ENCODE measurements around the gene MRPS31. TPM values are rescaled to one million over a fixed set of nuclear protein-coding genes. Genes with fewer than 3 reads are reported as not detected.

Gene MRPS31
- total RNA-seq, 1 experiment from 2014 or later, result 10.9 TPM

DNA sequence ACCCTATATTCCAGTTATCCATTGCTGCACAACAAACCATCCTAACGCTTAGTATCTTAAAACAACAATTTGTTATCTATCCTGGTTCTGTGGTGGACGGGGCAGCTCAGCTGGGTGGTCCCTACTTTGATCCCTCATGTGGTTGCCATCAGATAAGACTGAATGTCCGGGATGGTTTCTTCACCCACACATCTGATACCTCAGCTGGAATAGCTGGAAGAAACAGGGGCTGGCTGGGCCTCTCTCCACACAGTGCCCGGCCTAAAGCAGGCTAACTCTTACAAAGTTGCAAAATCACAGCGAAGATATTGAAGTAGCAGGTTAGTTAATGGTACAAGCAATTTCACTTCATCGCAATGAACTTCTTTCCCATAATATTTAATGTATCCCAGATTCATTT lies 3.7 kb upstream of the MRPS31 start:
- BruUV-seq (replicated peaks), result no TSS peak
- ATAC-seq (no peak), DNase-seq (ENCODE audit: low read depth, low spot score) (no peak)
- POLR2A ChIA-PET, result no interaction called here
- H3K9me3 ChIP-seq (ENCODE audit: control insufficient read depth, insufficient read depth, low read depth, low read length), result no peaks in the 10 kb centered on the region
- no peak overlapping the region for H3K27ac ChIP-seq (ENCODE audit: low read length)
- TF ChIP-seq POLR2AphosphoS5 (IDR thresholded peaks at IDR 0.05; ENCODE audit: low read depth, low read length) (no peak), TCF7L2 (IDR thresholded peaks at IDR 0.05; ENCODE audit: low read depth, low read length) (no peak), REST (IDR thresholded peaks at IDR 0.05; ENCODE audit: insufficient read depth in 1 of 2, low read depth in 2 of 2, low read length in 1 of 2) (no peak), SIN3A (IDR thresholded peaks at IDR 0.05; ENCODE audit: borderline replicate concordance, insufficient read depth, low read depth, low read length) (no peak)
- TF ChIP-seq, protein P1, sequence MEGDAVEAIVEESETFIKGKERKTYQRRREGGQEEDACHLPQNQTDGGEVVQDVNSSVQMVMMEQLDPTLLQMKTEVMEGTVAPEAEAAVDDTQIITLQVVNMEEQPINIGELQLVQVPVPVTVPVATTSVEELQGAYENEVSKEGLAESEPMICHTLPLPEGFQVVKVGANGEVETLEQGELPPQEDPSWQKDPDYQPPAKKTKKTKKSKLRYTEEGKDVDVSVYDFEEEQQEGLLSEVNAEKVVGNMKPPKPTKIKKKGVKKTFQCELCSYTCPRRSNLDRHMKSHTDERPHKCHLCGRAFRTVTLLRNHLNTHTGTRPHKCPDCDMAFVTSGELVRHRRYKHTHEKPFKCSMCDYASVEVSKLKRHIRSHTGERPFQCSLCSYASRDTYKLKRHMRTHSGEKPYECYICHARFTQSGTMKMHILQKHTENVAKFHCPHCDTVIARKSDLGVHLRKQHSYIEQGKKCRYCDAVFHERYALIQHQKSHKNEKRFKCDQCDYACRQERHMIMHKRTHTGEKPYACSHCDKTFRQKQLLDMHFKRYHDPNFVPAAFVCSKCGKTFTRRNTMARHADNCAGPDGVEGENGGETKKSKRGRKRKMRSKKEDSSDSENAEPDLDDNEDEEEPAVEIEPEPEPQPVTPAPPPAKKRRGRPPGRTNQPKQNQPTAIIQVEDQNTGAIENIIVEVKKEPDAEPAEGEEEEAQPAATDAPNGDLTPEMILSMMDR (IDR thresholded peaks at IDR 0.05), result no peak
- intact Hi-C loops (cut with micrococcal nuclease; ENCODE audit: unreplicated experiment) (no loop called here), in situ Hi-C loops (cut with HindIII; ENCODE audit: low pct_unique_long_range_greater_than_20kb, low sequenced_read_pairs) (no loop called here)
- no peaks in the 10 kb centered on the region for H3K27me3 ChIP-seq (ENCODE audit: control insufficient read depth, insufficient read depth, low read length)
- H3K4me3 ChIP-seq (ENCODE audit: low read depth in 2 of 2, low read length in 2 of 2), result no peak overlapping the region
- H3K4me1 ChIP-seq (ENCODE audit: control insufficient read depth, insufficient read depth, low read length), result peaks cover 3% of the 10 kb centered on the region; the same call in 1 of the 2 replicates
- CTCF ChIA-PET, result no interaction called here
- peaks cover 4% of the 10 kb centered on the region; the same call in 1 of the 2 replicates for H3K36me3 ChIP-seq (ENCODE audit: control insufficient read depth, insufficient read depth, low read length)

- intact Hi-C loops (cut with micrococcal nuclease; ENCODE audit: unreplicated experiment), result no loop called here
- DNase-seq (ENCODE audit: low read depth, low spot score) (no peak), ATAC-seq (no peak)
- Histone ChIP-seq H3K36me3 (ENCODE audit: control insufficient read depth, insufficient read depth, low read length) (peaks cover 4% of the 10 kb centered on the region; the same call in 1 of the 2 replicates), H3K4me1 (ENCODE audit: control insufficient read depth, insufficient read depth, low read length) (peaks cover 3% of the 10 kb centered on the region; the same call in 1 of the 2 replicates), H3K4me3 (ENCODE audit: low read depth in 2 of 2, low read length in 2 of 2) (no peak overlapping the region), H3K27me3 (ENCODE audit: control insufficient read depth, insufficient read depth, low read length) (no peaks in the 10 kb centered on the region), H3K9me3 (ENCODE audit: control insufficient read depth, insufficient read depth, low read depth, low read length) (no peaks in the 10 kb centered on the region), H3K27ac (ENCODE audit: low read length) (no peak overlapping the region)
- in situ Hi-C loops (cut with HindIII; ENCODE audit: low pct_unique_long_range_greater_than_20kb, low sequenced_read_pairs), result no loop called here
- BruUV-seq (replicated peaks), result no TSS peak
- ChIA-PET CTCF (no interaction called here), POLR2A (no interaction called here)
- TF ChIP-seq SIN3A (IDR thresholded peaks at IDR 0.05; ENCODE audit: borderline replicate concordance, insufficient read depth, low read depth, low read length), result no peak
- no peak for TF ChIP-seq REST (IDR thresholded peaks at IDR 0.05; ENCODE audit: insufficient read depth in 1 of 2, low read depth in 2 of 2, low read length in 1 of 2)
Measured at GRCh38 chr13:40772765-40773473, 1.9 kb upstream of the MRPS31 start.

Measured in Panc1 (cell line).